CD8-positive, alpha-beta memory T cell (primary cell): ENCODE results near the gene MMEL1. TPM values are rescaled to one million over a fixed set of nuclear protein-coding genes. Genes with fewer than 3 reads are reported as not detected.
A peak's percentile ranks its signal among the peaks of the same experiment; 100 is the strongest.

ENCODE experiments used
- CTCF ChIA-PET: fragments of 350-600 bp; sonication (Branson Sonifier 250); formaldehyde crosslinking; loops from one replicate; lab custom pipeline; 2021; ENCODE audit warnings: antibody characterized with exemption; lab: Charles Lee
- POLR2A ChIA-PET: fragments of 350-600 bp; sonication (Branson Sonifier 250); formaldehyde crosslinking; loops from one replicate; lab custom pipeline; 2021; ENCODE audit warnings: antibody characterized with exemption; lab: Charles Lee
- DNase-seq, 5 donors: peaks; one replicate each; pipeline versions ENCODE4 v3.0.0 to v3.0.0-alpha.2; 2020 to 2022; ENCODE audit warnings: mixed read lengths in 1 of 5
- H3K27ac ChIP-seq: one replicate; pipeline ENCODE4 v1.7.0; 2013; ENCODE audit warnings: low read depth, mild to moderate bottlenecking, low read length, moderate library complexity
- H3K27me3 ChIP-seq: 2 replicates; pipeline ENCODE4 v1.7.0; 2013; ENCODE audit warnings: low read length, mild to moderate bottlenecking; ENCODE audit not compliant: insufficient read depth, poor library complexity, severe bottlenecking
- H3K36me3 ChIP-seq: 2 replicates; pipeline ENCODE4 v1.7.0; 2013; ENCODE audit warnings: mild to moderate bottlenecking, low read length, moderate library complexity; ENCODE audit not compliant: insufficient read depth
- H3K4me1 ChIP-seq: 2 replicates; pipeline ENCODE4 v1.7.0; 2013; ENCODE audit warnings: mild to moderate bottlenecking, low read length, moderate library complexity; ENCODE audit not compliant: insufficient read depth
- H3K4me3 ChIP-seq: 2 replicates; pipeline ENCODE4 v1.7.0; 2013; ENCODE audit warnings: mild to moderate bottlenecking, low read length
- H3K9me3 ChIP-seq: 2 replicates; pipeline ENCODE4 v1.7.0; 2013; ENCODE audit warnings: mild to moderate bottlenecking, low read length
- H3K27ac Mint-ChIP-seq, 8 donors: one replicate each; pipeline ENCODE4 v1.8.0; 2020 to 2021; ENCODE audit warnings: mixed read lengths in 8 of 8, mild to moderate bottlenecking in 6 of 8, inconsistent platforms in 3 of 8, moderate library complexity in 3 of 8
- H3K27me3 Mint-ChIP-seq, 2 donors: one replicate each; pipeline ENCODE4 v1.8.0; 2020 to 2021; ENCODE audit warnings: mixed read lengths in 2 of 2, mild to moderate bottlenecking in 1 of 2, moderate library complexity in 1 of 2
- H3K36me3 Mint-ChIP-seq, 3 donors: one replicate each; pipeline ENCODE4 v1.8.0; 2020 to 2021; ENCODE audit warnings: mixed read lengths in 3 of 3, inconsistent platforms in 1 of 3, mild to moderate bottlenecking in 1 of 3
- H3K4me1 Mint-ChIP-seq, 3 donors: one replicate each; pipeline ENCODE4 v1.8.0; 2020 to 2021; ENCODE audit warnings: mixed read lengths in 3 of 3, inconsistent platforms in 1 of 3, mild to moderate bottlenecking in 1 of 3
- H3K4me3 Mint-ChIP-seq, 7 donors: one replicate each; pipeline ENCODE4 v1.8.0; 2020 to 2021; ENCODE audit warnings: mixed read lengths in 7 of 7, mild to moderate bottlenecking in 6 of 7, moderate library complexity in 4 of 7, inconsistent platforms in 2 of 7
- H3K9me3 Mint-ChIP-seq, 5 donors: one replicate each; pipeline ENCODE4 v1.8.0; 2020 to 2022; ENCODE audit warnings: mixed read lengths in 5 of 5, mild to moderate bottlenecking in 3 of 5, moderate library complexity in 2 of 5, inconsistent platforms in 1 of 5
- polyA plus RNA-seq: library from polyadenylated mRNA; unstranded; fragments of 300-500 nt; fragmentation: Illumina TruSeq; gene quantifications from one replicate; pipeline ENCODE4 v1.2.3, GENCODE V29; 2021
- total RNA-seq, 2 experiments: library from RNA; stranded (reverse); gene quantifications; one replicate each; pipeline ENCODE4 v1.2.3, GENCODE V29; 2021

The MMEL1 gene
- total and polyA plus RNA-seq, 3 experiments from 2014 or later, result 0.44 to 6.8 TPM; not detected in 1

DNA sequence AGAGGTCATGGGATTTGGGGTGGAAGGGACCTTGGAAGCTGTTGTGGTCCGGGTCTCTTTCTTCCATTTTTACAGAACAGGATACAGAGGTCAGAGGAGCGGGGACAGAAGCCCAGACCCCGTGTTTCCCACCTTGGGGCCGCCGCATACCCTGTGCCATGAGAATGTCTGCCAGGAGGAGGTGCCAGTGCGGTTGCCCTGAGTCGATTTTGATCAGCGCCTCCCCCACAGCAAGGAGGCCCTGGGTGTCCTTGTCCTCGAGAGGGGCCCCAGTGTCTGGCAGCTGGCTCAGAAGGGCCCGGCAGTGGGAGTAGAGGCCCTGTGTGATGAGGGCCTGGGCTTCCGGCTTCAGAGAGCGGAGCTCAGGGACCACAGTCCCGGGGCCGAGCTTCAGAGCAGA, 12.3 kb upstream of the MMEL1 start:
- CTCF ChIA-PET, result interaction anchor here (1.5 kb wide), 1 partner anchor 230 kb away, joined by 6 read pairs; no protein-coding TSS in a partner anchor
- H3K36me3 Mint-ChIP-seq, result peaks cover 0 to 10% (median 0%) of the 10 kb centered on the region in 3 donors
- Histone ChIP-seq H3K4me1 (peaks cover 13% of the 10 kb centered on the region), H3K36me3 (no peaks in the 10 kb centered on the region), H3K27ac (no peak overlapping the region), H3K27me3 (no peaks in the 10 kb centered on the region), H3K9me3 (no peaks in the 10 kb centered on the region), H3K4me3 (no peak overlapping the region)
- H3K4me1 Mint-ChIP-seq, result peaks cover 3 to 16% (median 9%) of the 10 kb centered on the region in 3 donors
- peaks cover 0 to 1% of the 10 kb centered on the region in 2 donors for H3K27me3 Mint-ChIP-seq
- no peak overlapping the region for H3K27ac Mint-ChIP-seq
- peaks cover 6 to 14% (median 10%) of the 10 kb centered on the region in 5 donors for H3K9me3 Mint-ChIP-seq
- no peak overlapping the region for H3K4me3 Mint-ChIP-seq
- DNase-seq, result peak in 1 of 5 donors; percentile 32
- POLR2A ChIA-PET, result interaction anchor here (1.1 kb wide), 1 partner anchor 59 kb away, joined by 3 read pairs; no protein-coding TSS in a partner anchor

DNA sequence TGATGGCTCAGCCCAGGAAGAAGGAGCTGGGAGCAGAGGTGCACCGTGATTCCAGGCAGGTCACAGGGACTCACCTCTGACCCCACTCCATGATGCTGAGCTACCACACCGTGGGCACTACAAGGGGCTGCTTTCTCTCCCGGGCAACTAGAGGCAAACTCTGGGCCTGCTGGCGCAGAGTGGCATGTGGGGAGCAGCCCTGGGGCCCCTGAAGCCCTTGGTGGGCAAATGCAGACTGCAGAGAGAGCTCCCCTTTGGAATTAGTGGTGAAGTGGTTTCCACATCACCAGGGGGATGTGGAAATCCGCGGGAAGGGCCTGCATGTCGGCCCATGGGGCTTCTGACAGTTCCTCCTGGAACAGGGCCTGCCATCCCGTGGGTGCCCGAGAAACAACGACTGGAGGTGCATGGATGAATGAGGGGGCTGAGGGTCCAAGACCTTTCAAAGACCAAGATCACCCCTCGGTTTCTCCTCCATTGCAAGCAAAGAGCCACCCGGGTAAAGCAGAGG, 11.8 kb upstream of the MMEL1 start:
- DNase-seq, result peak in 1 of 5 donors; percentile 43
- Histone ChIP-seq H3K36me3 (no peaks in the 10 kb centered on the region), H3K9me3 (no peaks in the 10 kb centered on the region), H3K4me1 (peaks cover 13% of the 10 kb centered on the region), H3K27me3 (no peaks in the 10 kb centered on the region), H3K27ac (no peak overlapping the region), H3K4me3 (no peak overlapping the region)
- Mint-ChIP-seq H3K4me3 (peak overlapping the region in 1 of 7 donors; percentile 45), H3K27ac (peak overlapping the region in 2 of 8 donors; percentile 6 to 55), H3K27me3 (peaks cover 0 to 1% of the 10 kb centered on the region in 2 donors), H3K9me3 (peaks cover 6 to 14% (median 10%) of the 10 kb centered on the region in 5 donors), H3K4me1 (peaks cover 3 to 16% (median 9%) of the 10 kb centered on the region in 3 donors), H3K36me3 (peaks cover 0 to 10% (median 0%) of the 10 kb centered on the region in 3 donors)
- CTCF ChIA-PET, result interaction anchor here (1.5 kb wide), 1 partner anchor 229 kb away, joined by 6 read pairs; no protein-coding TSS in a partner anchor
- POLR2A ChIA-PET, result interaction anchor here (1.1 kb wide), 1 partner anchor 59 kb away, joined by 3 read pairs; no protein-coding TSS in a partner anchor

DNA sequence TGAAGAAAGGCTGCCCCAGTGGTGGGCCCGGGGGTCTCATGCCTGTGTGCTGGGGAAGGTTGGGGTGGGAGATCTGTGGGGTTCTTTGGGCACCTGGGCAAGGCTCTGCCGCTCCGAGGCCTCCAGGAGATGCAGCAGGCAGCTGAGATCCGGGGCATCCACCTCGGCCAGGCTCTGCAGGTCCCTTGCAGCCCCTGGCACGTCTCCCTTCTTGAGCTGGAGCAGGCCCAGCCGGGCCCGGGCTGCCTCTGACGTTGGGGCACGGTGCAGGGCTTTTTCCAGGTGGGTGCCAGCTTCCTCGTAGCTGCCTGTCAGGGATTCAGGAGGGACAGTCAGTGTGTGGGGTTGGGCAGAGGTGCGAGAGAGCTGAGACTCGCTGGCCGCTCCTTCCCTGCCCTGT, 11.4 kb upstream of the MMEL1 start:
- no peak overlapping the region for H3K27ac ChIP-seq
- H3K4me1 ChIP-seq, result peaks cover 13% of the 10 kb centered on the region
- no peaks in the 10 kb centered on the region for H3K36me3 ChIP-seq
- peak overlapping the region in 4 of 8 donors; percentile 6 to 77 (median 48) for H3K27ac Mint-ChIP-seq
- peak in 1 of 5 donors; percentile 40 for DNase-seq
- H3K36me3 Mint-ChIP-seq, result peaks cover 0 to 10% (median 0%) of the 10 kb centered on the region in 3 donors
- peaks cover 3 to 19% (median 9%) of the 10 kb centered on the region in 3 donors for H3K4me1 Mint-ChIP-seq
- H3K4me3 ChIP-seq, result no peak overlapping the region
- CTCF ChIA-PET, result interaction anchor here (1.5 kb wide), 1 partner anchor 229 kb away, joined by 6 read pairs; no protein-coding TSS in a partner anchor
- peak overlapping the region in 1 of 7 donors; percentile 66 for H3K4me3 Mint-ChIP-seq
- peaks cover 6 to 14% (median 10%) of the 10 kb centered on the region in 5 donors for H3K9me3 Mint-ChIP-seq
- H3K9me3 ChIP-seq, result no peaks in the 10 kb centered on the region
- no peaks in the 10 kb centered on the region for H3K27me3 ChIP-seq
- H3K27me3 Mint-ChIP-seq, result peaks cover 0 to 1% of the 10 kb centered on the region in 2 donors
- POLR2A ChIA-PET, result interaction anchor here (0.7 to 1.1 kb wide), 2 partner anchors 58 kb away, joined by 3 read pairs; no protein-coding TSS in a partner anchor

DNA sequence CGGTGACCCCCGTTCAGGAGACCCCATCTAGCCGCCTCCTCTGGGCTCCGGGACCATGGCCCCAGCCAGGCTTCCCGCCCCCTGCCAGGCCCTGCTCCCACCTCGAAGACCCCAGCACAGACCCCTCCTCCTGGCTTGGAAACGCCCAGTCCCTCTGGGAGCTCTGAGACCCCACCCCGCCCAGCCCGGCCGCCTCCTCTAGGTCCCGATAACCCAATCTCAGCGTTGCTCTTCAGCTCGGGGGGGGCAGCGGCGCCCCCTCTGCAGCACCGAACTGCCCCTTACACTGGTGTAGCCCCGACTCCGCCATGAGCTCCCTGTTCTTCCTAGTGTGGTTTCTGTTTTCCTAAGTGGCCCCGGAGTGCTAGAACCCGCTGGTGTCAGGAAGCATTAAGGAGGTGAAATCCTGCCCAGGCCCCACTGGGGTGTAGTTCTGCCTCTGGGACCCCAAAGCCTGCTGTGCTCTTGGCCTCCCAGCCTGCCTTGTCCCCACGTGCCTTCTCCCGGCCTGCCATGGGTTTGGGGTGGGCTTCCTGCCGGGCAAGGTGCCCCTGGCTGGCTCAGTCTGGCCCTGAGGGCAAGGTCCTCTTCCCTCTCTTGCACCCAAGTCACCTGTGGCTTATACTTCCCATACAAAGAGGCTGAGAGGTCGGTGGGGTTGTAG, 10.7 kb upstream of the MMEL1 start:
- peaks cover 6 to 19% (median 9%) of the 10 kb centered on the region in 3 donors for H3K4me1 Mint-ChIP-seq

DNA sequence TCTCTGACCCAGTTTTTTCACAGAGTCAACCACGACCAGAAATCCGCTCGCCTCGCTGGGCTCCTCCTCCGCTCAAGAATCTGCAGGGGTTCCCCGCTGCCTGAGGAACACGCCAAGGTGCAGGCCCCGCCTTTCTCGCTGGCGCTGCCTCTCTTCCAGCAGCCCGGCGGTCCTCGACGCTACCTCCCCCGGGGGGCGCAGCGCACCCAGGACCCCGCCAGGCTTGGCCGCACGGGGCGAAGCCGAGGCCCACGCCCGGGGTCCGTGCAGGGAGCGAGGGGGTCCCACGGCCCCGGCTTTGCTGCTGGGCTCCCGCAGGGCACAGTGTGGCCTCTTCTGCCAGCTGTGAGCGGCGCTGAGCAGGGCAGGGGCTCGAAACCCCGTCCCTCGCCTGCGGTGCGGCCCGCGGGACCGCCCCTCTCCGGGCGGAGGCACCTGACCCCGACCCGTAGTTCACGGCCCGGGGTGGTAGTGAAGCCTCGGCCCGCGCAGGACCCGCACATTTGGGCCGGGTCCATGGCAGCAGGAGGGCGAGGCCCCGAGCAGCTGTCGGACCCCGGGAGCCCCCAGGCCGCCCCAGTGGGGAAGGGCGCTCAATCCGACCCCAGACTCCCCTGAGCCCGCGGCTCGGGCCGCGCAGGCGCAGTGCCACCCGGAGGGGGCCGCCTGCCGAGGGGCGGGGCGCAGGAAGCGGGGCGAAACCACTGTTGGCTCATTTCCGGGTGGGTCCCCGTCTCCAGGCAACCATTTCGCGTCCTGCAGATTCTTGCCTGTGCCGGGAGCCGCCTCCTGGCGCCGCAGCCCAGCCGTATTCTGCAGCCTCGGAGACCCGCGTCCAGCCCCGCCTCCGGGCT, 10.0 kb upstream of the MMEL1 start:
- DNase-seq, result peak; percentile 93 to 97 (median 96)
- peak overlapping the region; percentile 71 to 93 (median 87) for H3K4me3 Mint-ChIP-seq
- CTCF ChIA-PET, result no interaction called here

More for the DNA sequence above, 10.7 kb upstream of the MMEL1 start:
- H3K27ac Mint-ChIP-seq, result peak overlapping the region; percentile 58 to 83 (median 78)
- ChIA-PET POLR2A (interaction anchor here (0.7 to 0.9 kb wide), 2 partner anchors 58 to 98 kb away, joined by 3 read pairs; no protein-coding TSS in a partner anchor), CTCF (no interaction called here)
- H3K27me3 Mint-ChIP-seq, result no peaks in the 10 kb centered on the region
- H3K4me3 Mint-ChIP-seq, result peak overlapping the region; percentile 50 to 86 (median 66)
- Histone ChIP-seq H3K27ac (no peak overlapping the region), H3K4me1 (peaks cover 13% of the 10 kb centered on the region), H3K9me3 (no peaks in the 10 kb centered on the region), H3K4me3 (no peak overlapping the region), H3K36me3 (no peaks in the 10 kb centered on the region), H3K27me3 (no peaks in the 10 kb centered on the region)
- DNase-seq, result no peak
- H3K9me3 Mint-ChIP-seq, result peaks cover 6 to 14% (median 10%) of the 10 kb centered on the region in 5 donors
- peaks cover 0 to 10% (median 0%) of the 10 kb centered on the region in 3 donors for H3K36me3 Mint-ChIP-seq

DNA sequence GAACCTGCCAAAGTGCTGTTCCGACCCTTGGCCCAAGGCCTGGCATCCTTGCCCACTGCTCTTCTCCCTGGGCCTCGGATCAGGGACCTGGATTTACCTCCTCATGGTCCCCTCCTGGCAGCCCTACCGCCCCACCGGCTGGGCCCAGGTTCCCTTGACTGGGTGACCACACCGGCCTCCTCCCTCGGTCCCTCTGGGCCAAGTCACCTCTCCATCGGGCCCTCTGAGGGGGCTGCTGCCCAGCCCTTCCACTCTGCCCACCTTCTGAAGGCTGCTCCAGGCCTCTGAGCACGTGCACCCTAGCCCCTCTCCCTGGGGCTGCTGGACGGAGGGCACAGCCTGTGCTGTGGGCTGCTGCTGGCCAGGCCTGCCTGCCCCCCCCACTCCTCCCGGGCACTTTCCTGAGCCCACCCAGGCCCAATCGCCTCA, 9.3 kb upstream of the MMEL1 start:
- no peaks in the 10 kb centered on the region for H3K36me3 ChIP-seq
- POLR2A ChIA-PET, result no interaction called here
- peaks cover 0 to 3% (median 0%) of the 10 kb centered on the region in 3 donors for H3K36me3 Mint-ChIP-seq
- H3K9me3 Mint-ChIP-seq, result peaks cover 0 to 5% (median 4%) of the 10 kb centered on the region in 5 donors
- H3K27ac ChIP-seq, result peak overlapping the region; percentile 92
- H3K27me3 ChIP-seq, result no peaks in the 10 kb centered on the region
- peak overlapping the region; percentile 71 to 93 (median 87) for H3K4me3 Mint-ChIP-seq
- CTCF ChIA-PET, result no interaction called here
- peak overlapping the region; percentile 62 to 94 (median 91) for H3K27ac Mint-ChIP-seq
- H3K4me1 ChIP-seq, result peaks cover 13% of the 10 kb centered on the region
- no peaks in the 10 kb centered on the region for H3K9me3 ChIP-seq
- peaks cover 6 to 23% (median 9%) of the 10 kb centered on the region in 3 donors for H3K4me1 Mint-ChIP-seq
- DNase-seq, result no peak
- no peaks in the 10 kb centered on the region for H3K27me3 Mint-ChIP-seq
- peak overlapping the region; percentile 86 for H3K4me3 ChIP-seq

More for the DNA sequence above, 10.0 kb upstream of the MMEL1 start:
- H3K4me1 ChIP-seq, result peaks cover 13% of the 10 kb centered on the region
- H3K27ac ChIP-seq, result peak overlapping the region; percentile 92
- peak overlapping the region; percentile 86 for H3K4me3 ChIP-seq
- Mint-ChIP-seq H3K27me3 (no peaks in the 10 kb centered on the region), H3K4me1 (peaks cover 6 to 23% (median 9%) of the 10 kb centered on the region in 3 donors), H3K9me3 (peaks cover 2 to 8% (median 7%) of the 10 kb centered on the region in 5 donors), H3K27ac (peak overlapping the region; percentile 77 to 94 (median 91)), H3K36me3 (peaks cover 0 to 5% (median 0%) of the 10 kb centered on the region in 3 donors)
- H3K36me3 ChIP-seq, result no peaks in the 10 kb centered on the region
- no peaks in the 10 kb centered on the region for H3K9me3 ChIP-seq
- POLR2A ChIA-PET, result interaction anchor here (0.9 kb wide), 1 partner anchor 97 kb away, joined by 3 read pairs; no protein-coding TSS in a partner anchor
- no peaks in the 10 kb centered on the region for H3K27me3 ChIP-seq

DNA sequence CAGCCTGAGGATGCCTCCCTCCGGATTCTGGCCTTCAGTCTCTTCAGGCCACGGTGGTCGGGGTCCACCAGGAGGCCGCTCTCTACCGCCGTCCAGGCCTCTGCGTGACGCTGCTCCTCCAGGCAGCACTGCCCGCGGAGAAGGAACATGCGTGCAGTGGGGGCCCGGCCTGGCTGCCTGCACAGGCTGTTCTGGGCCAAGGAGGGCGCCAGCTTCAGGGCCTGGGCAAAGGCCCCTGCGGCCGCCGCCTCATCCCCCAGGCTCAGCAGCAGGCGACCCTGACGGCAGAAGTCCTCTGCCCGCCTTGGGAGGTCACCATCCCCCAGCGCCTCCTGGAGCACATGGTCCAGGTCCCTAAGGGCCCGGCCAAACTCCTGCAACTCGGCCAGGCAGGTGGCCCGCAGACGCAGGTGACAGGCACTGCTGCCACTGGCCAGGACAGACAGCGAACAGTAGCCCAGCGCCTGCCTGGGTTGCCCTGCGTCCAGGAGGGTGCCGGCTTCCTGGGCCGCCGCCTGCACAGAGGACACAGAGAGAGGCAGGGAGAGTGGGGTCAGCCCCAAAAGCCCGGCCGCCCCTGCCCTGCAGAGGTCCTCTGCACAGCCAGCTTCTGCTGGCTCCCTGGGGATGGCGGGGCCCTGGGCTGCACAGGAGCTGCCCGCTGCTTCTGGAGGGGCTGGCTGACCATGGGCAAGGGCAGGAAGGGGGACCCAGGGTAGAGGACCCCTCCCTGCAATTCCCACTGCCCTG, 8.7 kb upstream of the MMEL1 start:
- Histone ChIP-seq H3K36me3 (no peaks in the 10 kb centered on the region), H3K27ac (peak overlapping the region; percentile 92), H3K4me3 (peak overlapping the region; percentile 86), H3K9me3 (no peaks in the 10 kb centered on the region), H3K4me1 (peaks cover 13% of the 10 kb centered on the region), H3K27me3 (no peaks in the 10 kb centered on the region)
- no peak overlapping the region for H3K27ac Mint-ChIP-seq
- H3K4me3 Mint-ChIP-seq, result peak overlapping the region in 1 of 7 donors; percentile 29
- POLR2A ChIA-PET, result no interaction called here
- peaks cover 0 to under 1% of the 10 kb centered on the region in 2 donors for H3K27me3 Mint-ChIP-seq
- H3K9me3 Mint-ChIP-seq, result peaks cover 0 to 5% (median 0%) of the 10 kb centered on the region in 5 donors
- H3K4me1 Mint-ChIP-seq, result peaks cover 7 to 23% (median 9%) of the 10 kb centered on the region in 3 donors
- CTCF ChIA-PET, result no interaction called here
- DNase-seq, result no peak
- H3K36me3 Mint-ChIP-seq, result no peaks in the 10 kb centered on the region
